Measurements from ENCODE around the gene NCAM2.
"Not testable (repeated sequence)": the region's sequence is repeated elsewhere in the genome, so short reads cannot be mapped to it uniquely, and the experiment has no call there.

NCAM2 gene

DNA sequence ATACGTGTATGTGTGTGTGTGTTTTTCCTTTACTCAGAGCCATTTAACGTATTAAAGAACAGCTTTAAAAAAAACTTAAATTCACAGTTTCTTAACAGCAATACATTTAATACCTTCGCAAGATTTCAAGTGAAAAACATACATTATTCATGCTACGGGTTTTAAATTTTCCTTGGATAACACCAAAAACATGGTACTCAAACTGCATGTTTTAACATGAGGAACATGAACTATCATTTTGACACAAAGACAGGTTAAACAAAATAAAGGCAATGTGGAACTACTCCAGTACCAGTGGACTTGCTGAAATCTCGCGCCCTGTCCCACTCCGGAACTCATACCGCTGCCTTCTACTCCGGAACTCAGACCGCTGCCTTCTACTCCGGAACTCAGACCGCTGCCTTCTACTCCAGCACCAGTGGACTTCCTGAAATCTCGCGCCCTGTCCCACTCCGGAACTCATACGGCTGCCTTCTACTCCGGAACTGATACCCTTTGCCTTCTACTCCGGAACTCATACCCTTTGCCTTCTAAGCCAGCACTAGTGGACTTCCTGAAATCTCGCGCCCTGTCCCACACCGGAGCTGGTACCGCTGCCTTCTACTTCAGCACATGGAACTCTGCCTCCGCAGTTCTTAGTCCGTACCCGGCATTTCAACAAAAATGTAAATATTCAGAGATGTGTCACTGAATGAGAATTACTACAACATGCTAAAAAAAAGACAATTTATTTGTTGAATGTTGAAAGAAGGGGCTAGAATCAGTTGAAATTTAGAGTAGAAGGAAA, 148.6 kb downstream of the NCAM2 start:
- no peak for DNase-seq (ENCODE audit: low read depth)
- H3K4me3 ChIP-seq (ENCODE audit: low read depth, low read length) = no peak overlapping the region
- TF ChIP-seq CTCF (IDR thresholded peaks at IDR 0.05; ENCODE audit: low read depth, low read length, missing control alignments) = no peak

DNA sequence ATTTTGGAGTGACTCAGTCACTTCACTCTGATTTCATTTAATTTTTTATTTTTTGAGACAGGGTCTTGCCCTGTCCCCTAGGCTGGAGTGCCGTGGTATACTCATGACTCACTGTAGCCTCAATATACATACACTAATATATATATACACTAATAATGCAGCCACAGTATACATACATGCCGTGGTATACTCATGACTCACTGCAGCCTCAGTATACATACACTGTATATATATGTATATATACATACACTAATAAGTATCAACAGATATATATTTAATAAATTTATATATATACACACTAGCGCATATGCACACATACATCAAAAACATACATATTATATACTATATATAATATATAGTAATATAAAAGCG, 149.2 kb downstream of the NCAM2 start:
- no peak for DNase-seq (ENCODE audit: low read depth)
- no peak overlapping the region for H3K4me3 ChIP-seq (ENCODE audit: low read depth, low read length)
- TF ChIP-seq CTCF (IDR thresholded peaks at IDR 0.05; ENCODE audit: low read depth, low read length, missing control alignments) = no peak

DNA sequence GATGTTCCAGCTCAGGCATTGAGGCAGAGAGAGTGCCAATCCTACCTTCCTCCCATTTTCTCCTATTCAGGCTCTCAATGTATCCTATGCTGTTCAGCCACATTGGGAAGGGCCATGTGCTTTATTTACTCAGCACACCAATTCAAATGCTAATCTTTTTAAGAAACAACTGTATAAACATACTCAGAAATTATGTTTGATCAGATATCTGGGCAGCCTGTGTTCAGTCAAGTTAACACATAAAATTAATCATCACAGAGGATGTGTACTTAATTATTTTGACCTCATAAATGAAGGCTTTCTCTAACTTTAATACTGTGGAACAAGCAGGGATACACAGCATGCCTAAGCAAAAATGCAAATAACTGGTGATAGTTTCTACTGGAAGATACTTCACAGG, 149.8 kb downstream of the NCAM2 start:
- H3K4me3 ChIP-seq (ENCODE audit: low read depth, low read length) = no peak overlapping the region
- TF ChIP-seq CTCF (IDR thresholded peaks at IDR 0.05; ENCODE audit: low read depth, low read length, missing control alignments) = no peak
- no peak for DNase-seq (ENCODE audit: low read depth)

DNA sequence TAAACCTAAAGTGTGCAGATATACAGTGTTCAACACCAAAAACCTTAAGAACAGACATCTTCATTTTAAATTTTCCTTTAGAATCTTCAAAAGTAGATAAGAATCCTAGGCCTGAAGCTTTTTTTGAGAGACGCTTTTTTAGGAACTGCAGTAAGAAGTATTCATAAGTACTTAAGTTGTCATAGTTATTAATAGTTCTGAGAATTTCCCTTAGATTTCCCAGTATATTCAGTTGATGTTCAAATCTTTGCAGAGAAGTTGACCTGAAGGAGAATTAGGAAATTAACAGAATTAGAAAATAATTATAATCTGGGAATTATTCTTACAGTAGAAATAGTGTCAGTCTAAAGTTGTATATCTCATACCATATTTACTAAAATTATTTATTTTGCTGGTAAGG, 150.3 kb downstream of the NCAM2 start:
- no peak overlapping the region for H3K4me3 ChIP-seq (ENCODE audit: low read depth, low read length)
- no peak for DNase-seq (ENCODE audit: low read depth)
- no peak for TF ChIP-seq CTCF (IDR thresholded peaks at IDR 0.05; ENCODE audit: low read depth, low read length, missing control alignments)

GRCh38 chr21:21149445-21149844, 151.2 kb downstream of the NCAM2 start:
- not testable (repeated sequence) for H3K4me3 ChIP-seq (ENCODE audit: low read depth, low read length); DNase-seq (ENCODE audit: low read depth)

DNA sequence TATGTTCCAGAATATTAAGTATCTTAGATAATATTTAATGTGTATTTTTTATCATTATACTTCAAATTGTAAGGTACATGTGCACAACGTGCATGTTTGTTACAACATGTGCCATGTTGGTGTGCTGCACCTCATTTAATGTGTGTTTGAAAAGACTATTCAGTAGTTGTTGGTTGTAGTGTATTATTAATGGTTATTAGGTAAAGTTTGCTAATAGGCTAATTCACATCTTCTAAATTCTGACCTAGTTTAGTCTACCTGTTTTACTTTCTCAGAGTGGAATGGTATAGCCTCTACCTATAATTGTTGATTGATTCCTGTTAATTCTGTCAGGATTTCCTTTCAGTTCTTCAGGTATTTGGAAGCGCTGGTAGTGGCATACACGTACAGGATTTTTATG, 153.0 kb downstream of the NCAM2 start:
- DNase-seq (ENCODE audit: low read depth) = no peak

DNA sequence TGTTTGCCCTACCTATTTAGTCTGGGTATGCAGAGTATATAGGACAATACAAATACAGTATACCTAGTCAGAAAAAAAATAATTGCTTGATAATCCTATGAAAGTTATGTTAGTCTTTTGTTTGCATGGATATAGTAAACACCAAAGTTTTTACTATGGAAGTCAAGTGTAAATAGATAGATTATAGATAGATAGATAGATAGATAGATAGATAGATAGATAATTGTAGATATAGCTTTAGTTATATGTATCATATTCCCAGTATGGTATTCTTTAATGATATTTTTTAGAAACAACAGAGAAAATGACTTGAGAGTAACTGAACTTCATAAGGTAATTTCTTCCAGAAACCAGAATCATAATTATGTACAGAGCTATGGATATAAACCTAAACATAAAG, 158.2 kb downstream of the NCAM2 start:
- DNase-seq (ENCODE audit: low read depth) = no peak
- no peak for TF ChIP-seq CTCF (IDR thresholded peaks at IDR 0.05; ENCODE audit: low read depth, low read length, missing control alignments)

More for the DNA sequence above, 153.0 kb downstream of the NCAM2 start:
- no peak for TF ChIP-seq CTCF (IDR thresholded peaks at IDR 0.05; ENCODE audit: low read depth, low read length, missing control alignments)
- H3K4me3 ChIP-seq (ENCODE audit: low read depth, low read length) = no peak overlapping the region

More for the DNA sequence above, 158.2 kb downstream of the NCAM2 start:
- H3K4me3 ChIP-seq (ENCODE audit: low read depth, low read length) = no peak overlapping the region
